T-helper 17 cell (primary cell): ENCODE measurements around the gene KLHL18. TPM values are rescaled to one million over a fixed set of nuclear protein-coding genes. Genes with fewer than 3 reads are reported as not detected.
"Not testable (repeated sequence)": the region's sequence is repeated elsewhere in the genome, so short reads cannot be mapped to it uniquely, and the experiment has no call there.

ENCODE experiments used
- ATAC-seq: fragments of 150-1000 bp; cut with Tn5 transposase; 2 replicates; pipeline ENCODE4 v1.10.0; 2021; ENCODE audit warnings: mild to moderate bottlenecking, moderate library complexity
- DNase-seq, 3 donors: peaks; one replicate each; pipeline versions ENCODE4 v3.0.0 to v3.0.0-alpha.2; 2020 to 2021
- H3K9me3 ChIP-seq: one replicate; pipeline ENCODE4 v1.7.0; 2013; ENCODE audit warnings: low read length, mild to moderate bottlenecking; ENCODE audit not compliant: control insufficient read depth, poor library complexity, severe bottlenecking
- H3K27ac Mint-ChIP-seq: one replicate; pipeline ENCODE4 v1.8.0; 2022; ENCODE audit warnings: mild to moderate bottlenecking, moderate library complexity, mixed read lengths
- H3K27me3 Mint-ChIP-seq: one replicate; pipeline ENCODE4 v1.8.0; 2022; ENCODE audit warnings: mixed read lengths
- H3K36me3 Mint-ChIP-seq: one replicate; pipeline ENCODE4 v1.8.0; 2022; ENCODE audit warnings: low read depth, mixed read lengths
- H3K4me1 Mint-ChIP-seq: one replicate; pipeline ENCODE4 v1.8.0; 2022; ENCODE audit warnings: mild to moderate bottlenecking, mixed read lengths
- H3K4me3 Mint-ChIP-seq: one replicate; pipeline ENCODE4 v1.8.0; 2022; ENCODE audit warnings: mild to moderate bottlenecking, moderate library complexity, mixed read lengths
- total RNA-seq, 4 donors: library from RNA in 2 of 4; stranded (reverse) in 2 of 4; gene quantifications; one replicate each; pipeline ENCODE4 v1.2.3 and lab custom pipeline; 2022 to 2026

The KLHL18 gene
- total RNA-seq, 2 donors from 2014 or later, result 47.0 to 50.8 TPM

GRCh38 chr3:47309231-47309630, 26.5 kb downstream of the KLHL18 start:
- not testable (repeated sequence) for H3K27me3 Mint-ChIP-seq, H3K9me3 ChIP-seq, H3K4me3 Mint-ChIP-seq, H3K27ac Mint-ChIP-seq, ATAC-seq, H3K36me3 Mint-ChIP-seq, DNase-seq
- H3K4me1 Mint-ChIP-seq, result peaks cover 24% of the 10 kb centered on the region

DNA sequence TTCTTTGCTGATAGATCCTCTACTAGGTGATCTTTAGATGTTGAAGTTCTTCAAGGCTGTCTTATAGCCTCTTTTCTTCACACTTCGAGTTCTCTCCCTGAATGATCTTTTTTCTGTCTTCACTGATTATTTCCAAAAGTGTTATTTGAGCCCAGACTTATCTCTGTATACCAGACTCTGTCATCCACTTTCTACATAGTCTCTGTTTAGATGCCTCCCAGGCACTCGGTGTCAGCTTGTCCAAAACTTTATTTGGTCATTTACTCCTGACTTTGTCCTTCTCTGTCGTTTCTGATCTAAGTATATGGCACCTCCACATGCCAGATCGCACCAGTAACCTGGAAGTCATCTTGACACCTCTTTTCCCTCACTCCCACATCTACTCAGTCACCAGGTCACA, 27.6 kb downstream of the KLHL18 start:
- peaks cover 7% of the 10 kb centered on the region for H3K36me3 Mint-ChIP-seq
- peak overlapping the region; percentile 72 for H3K27ac Mint-ChIP-seq
- no peak for ATAC-seq
- DNase-seq, result no peak
- H3K27me3 Mint-ChIP-seq, result no peaks in the 10 kb centered on the region
- peaks cover 24% of the 10 kb centered on the region for H3K4me1 Mint-ChIP-seq
- H3K4me3 Mint-ChIP-seq, result peak overlapping the region; percentile 68
- no peaks in the 10 kb centered on the region for H3K9me3 ChIP-seq

GRCh38 chr3:47313341-47314055, 30.8 kb downstream of the KLHL18 start:
- ATAC-seq (no peak), DNase-seq (no peak)
- Mint-ChIP-seq H3K4me3 (no peak overlapping the region), H3K36me3 (peaks cover 4% of the 10 kb centered on the region), H3K4me1 (peaks cover 23% of the 10 kb centered on the region), H3K27me3 (no peaks in the 10 kb centered on the region), H3K27ac (no peak overlapping the region)
- H3K9me3 ChIP-seq, result no peaks in the 10 kb centered on the region

- H3K36me3 Mint-ChIP-seq, result peaks cover 4% of the 10 kb centered on the region
- no peak overlapping the region for H3K4me3 Mint-ChIP-seq
- H3K9me3 ChIP-seq, result no peaks in the 10 kb centered on the region
- H3K27ac Mint-ChIP-seq, result peak overlapping the region; percentile 72
- peaks cover 23% of the 10 kb centered on the region for H3K4me1 Mint-ChIP-seq
- ATAC-seq, result no peak
- DNase-seq, result no peak
- H3K27me3 Mint-ChIP-seq, result no peaks in the 10 kb centered on the region
These were observed 31.5 kb downstream of the KLHL18 start for GRCh38 chr3:47314056-47314764.

- peaks cover 20% of the 10 kb centered on the region for H3K4me1 Mint-ChIP-seq
- peaks cover 6% of the 10 kb centered on the region for H3K36me3 Mint-ChIP-seq
- H3K27ac Mint-ChIP-seq, result peak overlapping the region; percentile 72
- DNase-seq (no peak), ATAC-seq (no peak)
- no peak overlapping the region for H3K4me3 Mint-ChIP-seq
- no peaks in the 10 kb centered on the region for H3K9me3 ChIP-seq
- no peaks in the 10 kb centered on the region for H3K27me3 Mint-ChIP-seq
These were observed 32.4 kb downstream of the KLHL18 start for GRCh38 chr3:47315069-47315647.

DNA sequence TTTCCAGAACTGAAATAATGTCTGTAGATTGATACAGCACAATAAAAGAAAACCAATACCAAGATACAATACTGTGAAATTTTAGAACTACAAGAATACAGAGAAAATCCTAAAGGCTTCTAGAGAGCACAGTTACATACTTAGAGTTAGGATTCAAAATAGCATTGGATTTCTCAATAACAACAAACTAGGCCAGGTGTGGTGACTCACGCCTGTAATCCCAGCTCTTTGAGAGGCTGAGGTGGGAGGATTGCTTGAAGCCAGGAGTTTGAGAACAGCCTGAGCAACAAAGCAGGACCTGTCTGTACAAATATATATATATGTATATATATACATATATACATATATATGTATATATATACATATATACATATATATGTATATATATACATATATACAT, 33.4 kb downstream of the KLHL18 start:
- not testable (repeated sequence) for H3K27ac Mint-ChIP-seq, H3K9me3 ChIP-seq, ATAC-seq, H3K36me3 Mint-ChIP-seq, DNase-seq, H3K27me3 Mint-ChIP-seq, H3K4me3 Mint-ChIP-seq
- peaks cover 12% of the 10 kb centered on the region for H3K4me1 Mint-ChIP-seq

DNA sequence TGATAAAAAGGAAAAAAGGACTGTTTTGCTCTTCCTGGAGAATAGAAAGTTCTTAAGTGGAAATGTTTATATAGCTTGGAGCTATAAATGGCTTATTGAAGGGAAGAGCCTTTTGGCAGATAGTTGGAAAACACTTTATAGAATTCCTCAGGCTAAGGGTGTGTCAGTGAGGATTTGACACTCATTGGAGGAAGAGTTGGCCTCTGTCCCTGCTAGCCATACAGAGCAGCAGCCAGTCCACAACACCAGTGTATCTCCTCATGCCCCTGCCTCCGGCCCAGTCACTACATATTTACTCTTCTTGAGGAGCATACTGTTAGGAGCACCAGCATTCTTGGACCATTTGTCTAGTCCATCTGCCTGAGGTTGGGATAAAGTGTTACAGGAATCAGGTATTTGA, 36.2 kb downstream of the KLHL18 start:
- no peak for DNase-seq
- Mint-ChIP-seq H3K36me3 (peaks cover 11% of the 10 kb centered on the region), H3K27ac (no peak overlapping the region)

GRCh38 chr3:47319956-47320355, 37.2 kb downstream of the KLHL18 start:
- no peak for DNase-seq
- Mint-ChIP-seq H3K4me1 (peaks cover 11% of the 10 kb centered on the region), H3K27me3 (no peaks in the 10 kb centered on the region), H3K36me3 (peaks cover 11% of the 10 kb centered on the region), H3K27ac (no peak overlapping the region), H3K4me3 (no peak overlapping the region)
- no peak for ATAC-seq
- H3K9me3 ChIP-seq, result no peaks in the 10 kb centered on the region

More for the DNA sequence above, 36.2 kb downstream of the KLHL18 start:
- Mint-ChIP-seq H3K4me3 (peak overlapping the region; percentile 52), H3K27me3 (no peaks in the 10 kb centered on the region), H3K4me1 (peaks cover 11% of the 10 kb centered on the region)
- no peak for ATAC-seq
- H3K9me3 ChIP-seq, result no peaks in the 10 kb centered on the region

- H3K9me3 ChIP-seq, result no peaks in the 10 kb centered on the region
- Mint-ChIP-seq H3K4me1 (peaks cover 4% of the 10 kb centered on the region), H3K4me3 (peak overlapping the region; percentile 69), H3K27ac (peak overlapping the region; percentile 37), H3K27me3 (no peaks in the 10 kb centered on the region), H3K36me3 (peaks cover 11% of the 10 kb centered on the region)
- ATAC-seq (peak; percentile 6), DNase-seq (no peak)
These were observed 40.9 kb downstream of the KLHL18 start for GRCh38 chr3:47323431-47324277.

- peaks cover 4% of the 10 kb centered on the region for H3K4me1 Mint-ChIP-seq
- DNase-seq (peak in 2 of 3 donors; percentile 13 to 29), ATAC-seq (peak; percentile 71)
- peaks cover 11% of the 10 kb centered on the region for H3K36me3 Mint-ChIP-seq
- no peaks in the 10 kb centered on the region for H3K9me3 ChIP-seq
- H3K27ac Mint-ChIP-seq, result no peak overlapping the region
- no peak overlapping the region for H3K4me3 Mint-ChIP-seq
- H3K27me3 Mint-ChIP-seq, result no peaks in the 10 kb centered on the region
These were observed 41.6 kb downstream of the KLHL18 start for GRCh38 chr3:47324278-47324865.

GRCh38 chr3:47333907-47334306, 51.2 kb downstream of the KLHL18 start:
- H3K36me3 Mint-ChIP-seq, result peaks cover 21% of the 10 kb centered on the region
- ATAC-seq, result no peak
- H3K9me3 ChIP-seq, result no peaks in the 10 kb centered on the region
- H3K4me1 Mint-ChIP-seq, result peaks cover 5% of the 10 kb centered on the region
- no peak for DNase-seq
- no peaks in the 10 kb centered on the region for H3K27me3 Mint-ChIP-seq
- H3K27ac Mint-ChIP-seq, result peak overlapping the region; percentile 47
- no peak overlapping the region for H3K4me3 Mint-ChIP-seq

GRCh38 chr3:47337656-47338055, 54.9 kb downstream of the KLHL18 start:
- H3K4me1 Mint-ChIP-seq, result peaks cover 6% of the 10 kb centered on the region
- no peak for ATAC-seq
- peak overlapping the region; percentile 78 for H3K27ac Mint-ChIP-seq
- H3K36me3 Mint-ChIP-seq, result peaks cover 20% of the 10 kb centered on the region
- DNase-seq, result no peak
- H3K27me3 Mint-ChIP-seq, result no peaks in the 10 kb centered on the region
- H3K4me3 Mint-ChIP-seq, result no peak overlapping the region
- H3K9me3 ChIP-seq, result no peaks in the 10 kb centered on the region
